ENCODE results near the gene IGLL1.

The IGLL1 gene

DNA sequence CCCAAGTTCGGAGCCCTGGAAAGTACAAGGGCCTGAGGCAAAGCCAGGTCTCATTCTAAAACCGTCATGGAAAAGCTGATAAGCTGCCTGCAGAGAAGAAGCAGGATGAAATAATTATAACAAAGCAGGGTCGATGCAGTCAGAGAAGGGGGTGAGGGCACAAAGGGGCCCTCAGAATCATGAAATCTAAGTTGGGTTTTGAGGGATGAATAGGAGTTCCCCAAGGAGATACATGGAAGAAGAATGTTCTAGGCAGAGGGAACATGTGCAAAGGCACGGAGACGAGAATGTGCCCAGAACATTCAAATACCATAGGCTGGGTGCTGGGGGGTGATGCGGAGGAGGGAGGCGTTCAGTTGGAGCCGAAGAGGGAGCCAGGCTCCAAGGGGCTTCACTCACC, 25.0 kb downstream of the IGLL1 start:
- Histone ChIP-seq H2AFZ (ENCODE audit: low read depth, low read length) (no peak overlapping the region), H3K27ac (ENCODE audit: low read length, poor library complexity, severe bottlenecking) (no peak overlapping the region), H4K91ac (ENCODE audit: low read length) (no peak overlapping the region), H3K9me3 (ENCODE audit: control insufficient read depth, low read length) (peaks cover 23% of the 10 kb centered on the region), H2BK12ac (ENCODE audit: low read length in 2 of 2) (no peak overlapping the region), H2BK5ac (ENCODE audit: low read depth, low read length, poor library complexity, severe bottlenecking) (no peak overlapping the region), H4K8ac (ENCODE audit: low read length) (no peak overlapping the region), H3K79me1 (replicated peaks; ENCODE audit: low read length, poor library complexity, severe bottlenecking) (no peaks in the 10 kb centered on the region), H3K18ac (ENCODE audit: low read depth in 1 of 2, low read length in 2 of 2) (no peak overlapping the region), H3K14ac (ENCODE audit: low read length in 2 of 2) (no peak overlapping the region), H3K4me3 (ENCODE audit: insufficient read depth in 1 of 2, low read depth in 1 of 2, low read length in 2 of 2) (no peak overlapping the region), H3K4me2 (ENCODE audit: low read length, poor library complexity, severe bottlenecking) (no peak overlapping the region), H3K36me3 (ENCODE audit: control insufficient read depth in 1 of 2, insufficient read depth in 2 of 2, low read depth in 1 of 2, low read length in 2 of 2) (no peaks in the 10 kb centered on the region), H2BK120ac (ENCODE audit: low read depth, low read length) (no peak overlapping the region), H2BK15ac (ENCODE audit: low read depth, poor library complexity, severe bottlenecking) (no peak overlapping the region), H2AK5ac (ENCODE audit: low read length, severe bottlenecking) (no peak overlapping the region), H3K23ac (ENCODE audit: low read length in 2 of 2) (no peak overlapping the region), H3K9ac (ENCODE audit: low read length) (no peak overlapping the region), H3K4ac (ENCODE audit: low read depth in 1 of 2, low read length in 2 of 2) (no peak overlapping the region), H3K4me1 (ENCODE audit: control insufficient read depth, insufficient read depth, low read depth, low read length) (no peaks in the 10 kb centered on the region), H3K27me3 (ENCODE audit: control insufficient read depth in 1 of 2, insufficient read depth in 1 of 2, low read length in 2 of 2) (peaks cover 3 to 56% of the 10 kb centered on the region in 2 experiments)
- no peak for DNase-seq
- WGBS: 78% methylated on average over 8 of the region's 8 CpGs

DNA sequence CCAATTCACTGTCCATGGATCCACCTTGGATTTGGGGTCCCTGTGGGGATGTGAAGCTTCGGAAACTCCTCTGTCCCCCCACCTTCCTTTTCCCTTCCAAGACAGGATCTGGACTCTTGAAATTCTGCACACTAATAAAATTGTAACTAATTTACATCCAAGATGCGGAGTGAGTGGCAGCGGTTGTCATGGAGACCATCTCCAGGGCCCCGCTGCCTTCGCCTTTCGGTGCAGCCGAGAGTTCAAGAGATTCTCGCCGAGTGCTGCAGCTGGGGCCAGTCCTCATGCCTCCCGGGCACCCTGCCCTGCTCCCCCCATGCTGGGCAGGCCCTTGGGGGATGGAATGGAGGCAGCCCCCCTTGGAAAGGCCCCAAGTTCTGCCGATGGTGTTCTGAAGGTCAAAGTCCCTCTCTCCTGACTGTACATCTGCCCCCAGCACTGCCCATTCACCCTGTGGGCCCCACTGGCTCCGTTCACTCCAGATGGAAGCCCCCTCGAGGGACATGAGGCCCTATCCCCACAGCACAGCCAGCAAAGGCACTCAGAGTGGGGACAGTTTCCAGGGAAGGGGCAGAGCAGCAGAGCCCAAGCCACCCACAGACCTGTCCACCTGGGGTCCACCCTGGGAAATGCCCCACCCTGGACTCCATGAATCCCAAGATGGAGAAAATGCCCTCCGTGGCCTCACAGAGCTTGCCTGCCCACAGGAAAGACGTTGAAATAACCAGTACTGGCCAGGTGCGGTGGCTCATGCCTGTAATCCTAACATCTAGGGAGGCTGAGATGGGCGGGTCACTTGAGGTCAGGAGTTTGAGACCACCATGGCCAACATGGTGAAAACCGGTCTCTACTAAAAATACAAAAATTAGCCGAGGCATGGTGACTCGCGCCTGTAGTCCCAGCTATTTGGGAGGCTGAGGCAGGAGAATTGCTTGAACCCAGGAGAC, 25.9 kb downstream of the IGLL1 start:
- H3K27me3 ChIP-seq (ENCODE audit: control insufficient read depth in 1 of 2, insufficient read depth in 1 of 2, low read length in 2 of 2): peaks cover 3 to 48% of the 10 kb centered on the region in 2 experiments
- no peak overlapping the region for H3K14ac ChIP-seq (ENCODE audit: low read length in 2 of 2)
- H3K4me2 ChIP-seq (ENCODE audit: low read length, poor library complexity, severe bottlenecking): no peak overlapping the region
- peaks cover 27% of the 10 kb centered on the region for H3K9me3 ChIP-seq (ENCODE audit: control insufficient read depth, low read length)
- no peaks in the 10 kb centered on the region for H3K4me1 ChIP-seq (ENCODE audit: control insufficient read depth, insufficient read depth, low read depth, low read length)
- no peaks in the 10 kb centered on the region for H3K36me3 ChIP-seq (ENCODE audit: control insufficient read depth in 1 of 2, insufficient read depth in 2 of 2, low read depth in 1 of 2, low read length in 2 of 2)
- no peaks in the 10 kb centered on the region for H3K79me1 ChIP-seq (replicated peaks; ENCODE audit: low read length, poor library complexity, severe bottlenecking)
- no peak for DNase-seq
- 87% methylated on average over 21 of the region's 21 CpGs for WGBS
- H2BK12ac ChIP-seq (ENCODE audit: low read length in 2 of 2): no peak overlapping the region
- H2BK120ac ChIP-seq (ENCODE audit: low read depth, low read length): no peak overlapping the region
- no peak overlapping the region for H2AFZ ChIP-seq (ENCODE audit: low read depth, low read length)
- no peak overlapping the region for H3K18ac ChIP-seq (ENCODE audit: low read depth in 1 of 2, low read length in 2 of 2)
- no peak overlapping the region for H2BK5ac ChIP-seq (ENCODE audit: low read depth, low read length, poor library complexity, severe bottlenecking)
- no peak overlapping the region for H3K4ac ChIP-seq (ENCODE audit: low read depth in 1 of 2, low read length in 2 of 2)
- no peak overlapping the region for H4K91ac ChIP-seq (ENCODE audit: low read length)
- no peak overlapping the region for H3K4me3 ChIP-seq (ENCODE audit: insufficient read depth in 1 of 2, low read depth in 1 of 2, low read length in 2 of 2)
- H3K27ac ChIP-seq (ENCODE audit: low read length, poor library complexity, severe bottlenecking): no peak overlapping the region
- no peak overlapping the region for H3K23ac ChIP-seq (ENCODE audit: low read length in 2 of 2)
- no peak overlapping the region for H4K8ac ChIP-seq (ENCODE audit: low read length)
- no peak overlapping the region for H3K9ac ChIP-seq (ENCODE audit: low read length)
- no peak overlapping the region for H2AK5ac ChIP-seq (ENCODE audit: low read length, severe bottlenecking)
- no peak overlapping the region for H2BK15ac ChIP-seq (ENCODE audit: low read depth, poor library complexity, severe bottlenecking)

DNA sequence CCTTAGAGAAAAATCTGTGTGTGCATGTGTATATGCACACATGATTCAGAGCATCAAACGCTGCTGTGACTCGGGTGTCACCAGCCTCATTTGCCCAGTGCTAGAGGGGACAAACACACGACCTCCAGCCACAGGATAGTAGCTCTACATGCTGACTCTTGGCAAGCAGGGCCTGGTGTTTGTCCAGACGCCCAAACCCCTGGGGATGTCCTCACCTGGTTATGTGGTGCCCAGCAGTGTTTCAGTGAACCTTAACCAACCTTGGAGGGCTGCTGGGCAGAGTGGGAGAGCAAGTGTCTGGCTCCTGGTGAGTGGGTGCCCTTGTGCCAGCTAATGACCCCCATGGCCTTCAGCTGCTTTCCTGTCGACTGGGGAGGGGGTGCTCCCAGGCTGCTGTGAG, 26.7 kb downstream of the IGLL1 start:
- Histone ChIP-seq H3K9ac (ENCODE audit: low read length) (no peak overlapping the region), H2BK12ac (ENCODE audit: low read length in 2 of 2) (no peak overlapping the region), H3K36me3 (ENCODE audit: control insufficient read depth in 1 of 2, insufficient read depth in 2 of 2, low read depth in 1 of 2, low read length in 2 of 2) (no peaks in the 10 kb centered on the region), H3K14ac (ENCODE audit: low read length in 2 of 2) (no peak overlapping the region), H3K18ac (ENCODE audit: low read depth in 1 of 2, low read length in 2 of 2) (no peak overlapping the region), H3K27ac (ENCODE audit: low read length, poor library complexity, severe bottlenecking) (no peak overlapping the region), H3K27me3 (ENCODE audit: control insufficient read depth in 1 of 2, insufficient read depth in 1 of 2, low read length in 2 of 2) (peaks cover 3 to 42% of the 10 kb centered on the region in 2 experiments), H3K4ac (ENCODE audit: low read depth in 1 of 2, low read length in 2 of 2) (no peak overlapping the region), H3K9me3 (ENCODE audit: control insufficient read depth, low read length) (peaks cover 30% of the 10 kb centered on the region), H4K91ac (ENCODE audit: low read length) (no peak overlapping the region), H3K4me2 (ENCODE audit: low read length, poor library complexity, severe bottlenecking) (no peak overlapping the region), H3K4me3 (ENCODE audit: insufficient read depth in 1 of 2, low read depth in 1 of 2, low read length in 2 of 2) (no peak overlapping the region), H4K8ac (ENCODE audit: low read length) (no peak overlapping the region), H3K4me1 (ENCODE audit: control insufficient read depth, insufficient read depth, low read depth, low read length) (no peaks in the 10 kb centered on the region), H2BK5ac (ENCODE audit: low read depth, low read length, poor library complexity, severe bottlenecking) (no peak overlapping the region), H3K23ac (ENCODE audit: low read length in 2 of 2) (no peak overlapping the region), H2BK15ac (ENCODE audit: low read depth, poor library complexity, severe bottlenecking) (no peak overlapping the region), H2AK5ac (ENCODE audit: low read length, severe bottlenecking) (no peak overlapping the region), H3K79me1 (replicated peaks; ENCODE audit: low read length, poor library complexity, severe bottlenecking) (no peaks in the 10 kb centered on the region), H2BK120ac (ENCODE audit: low read depth, low read length) (no peak overlapping the region), H2AFZ (ENCODE audit: low read depth, low read length) (no peak overlapping the region)
- DNase-seq: no peak
- WGBS: 73% methylated on average over 5 of the region's 5 CpGs

DNA sequence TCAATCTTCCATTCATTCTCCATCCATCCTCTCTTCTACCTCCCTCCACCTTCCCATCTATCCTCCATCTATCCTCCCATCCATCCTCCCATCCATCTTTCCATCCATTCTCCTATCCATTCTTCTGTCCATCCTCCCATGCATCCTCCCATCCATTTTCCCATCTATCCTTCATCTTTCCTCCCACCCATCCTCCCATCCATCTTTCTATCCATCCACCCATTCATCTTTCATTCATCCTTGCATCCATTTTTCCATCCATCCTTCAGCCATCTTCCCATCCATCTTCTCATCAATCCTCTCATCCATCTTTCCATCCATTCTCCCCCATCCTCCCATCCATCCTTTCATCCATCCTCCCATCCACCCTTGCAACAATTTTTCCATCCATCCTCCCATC, 27.5 kb downstream of the IGLL1 start:
- H3K79me1 ChIP-seq (replicated peaks; ENCODE audit: low read length, poor library complexity, severe bottlenecking): no peaks in the 10 kb centered on the region

More for the DNA sequence above, 27.5 kb downstream of the IGLL1 start:
- H4K91ac ChIP-seq (ENCODE audit: low read length): no peak overlapping the region
- DNase-seq: no peak
- no peak overlapping the region for H3K9ac ChIP-seq (ENCODE audit: low read length)
- no peak overlapping the region for H3K4ac ChIP-seq (ENCODE audit: low read depth in 1 of 2, low read length in 2 of 2)
- H3K4me1 ChIP-seq (ENCODE audit: control insufficient read depth, insufficient read depth, low read depth, low read length): no peaks in the 10 kb centered on the region
- no peak overlapping the region for H4K8ac ChIP-seq (ENCODE audit: low read length)
- H3K9me3 ChIP-seq (ENCODE audit: control insufficient read depth, low read length): peaks cover 39% of the 10 kb centered on the region
- H3K23ac ChIP-seq (ENCODE audit: low read length in 2 of 2): no peak overlapping the region
- H3K4me2 ChIP-seq (ENCODE audit: low read length, poor library complexity, severe bottlenecking): no peak overlapping the region
- no peak overlapping the region for H2BK120ac ChIP-seq (ENCODE audit: low read depth, low read length)
- H3K4me3 ChIP-seq (ENCODE audit: insufficient read depth in 1 of 2, low read depth in 1 of 2, low read length in 2 of 2): no peak overlapping the region
- no peak overlapping the region for H2AFZ ChIP-seq (ENCODE audit: low read depth, low read length)
- H2BK5ac ChIP-seq (ENCODE audit: low read depth, low read length, poor library complexity, severe bottlenecking): no peak overlapping the region
- H2AK5ac ChIP-seq (ENCODE audit: low read length, severe bottlenecking): no peak overlapping the region
- no peak overlapping the region for H3K27ac ChIP-seq (ENCODE audit: low read length, poor library complexity, severe bottlenecking)
- no peak overlapping the region for H3K18ac ChIP-seq (ENCODE audit: low read depth in 1 of 2, low read length in 2 of 2)
- H2BK15ac ChIP-seq (ENCODE audit: low read depth, poor library complexity, severe bottlenecking): no peak overlapping the region
- peaks cover 3 to 36% of the 10 kb centered on the region in 2 experiments for H3K27me3 ChIP-seq (ENCODE audit: control insufficient read depth in 1 of 2, insufficient read depth in 1 of 2, low read length in 2 of 2)
- no peaks in the 10 kb centered on the region for H3K36me3 ChIP-seq (ENCODE audit: control insufficient read depth in 1 of 2, insufficient read depth in 2 of 2, low read depth in 1 of 2, low read length in 2 of 2)
- H3K14ac ChIP-seq (ENCODE audit: low read length in 2 of 2): no peak overlapping the region
- H2BK12ac ChIP-seq (ENCODE audit: low read length in 2 of 2): no peak overlapping the region
